Ecto neural progenitor cell (in vitro differentiated cells): ENCODE results near the gene SRD5A3.
"Not testable (repeated sequence)": the region's sequence is repeated elsewhere in the genome, so short reads cannot be mapped to it uniquely, and the experiment has no call there.

Experiments
- DNase-seq: peaks from one replicate; pipeline ENCODE4 v3.0.0-alpha.2; 2018; ENCODE audit warnings: low spot score

The SRD5A3 gene

DNA sequence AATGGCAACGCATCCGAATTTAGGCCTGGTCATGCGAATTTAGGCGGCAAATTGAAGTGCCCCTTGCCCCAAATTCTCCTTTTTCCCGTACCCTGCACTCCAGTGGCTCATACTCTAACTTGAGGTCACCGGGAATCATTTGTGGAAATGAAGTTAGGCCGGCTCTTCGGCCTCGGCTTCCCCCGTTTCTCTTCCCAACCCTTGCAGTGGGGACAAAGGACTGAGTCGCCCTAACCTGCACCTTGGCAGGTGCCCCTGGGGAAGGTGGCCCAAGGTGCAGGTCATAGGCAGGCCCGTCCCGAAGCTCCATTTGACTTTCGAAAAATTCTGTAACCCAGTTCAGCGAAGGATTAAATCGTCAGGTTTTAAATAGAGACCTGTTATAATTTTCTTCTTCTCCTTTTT is 811 bp downstream of the SRD5A3 start:
- no peak for DNase-seq

DNA sequence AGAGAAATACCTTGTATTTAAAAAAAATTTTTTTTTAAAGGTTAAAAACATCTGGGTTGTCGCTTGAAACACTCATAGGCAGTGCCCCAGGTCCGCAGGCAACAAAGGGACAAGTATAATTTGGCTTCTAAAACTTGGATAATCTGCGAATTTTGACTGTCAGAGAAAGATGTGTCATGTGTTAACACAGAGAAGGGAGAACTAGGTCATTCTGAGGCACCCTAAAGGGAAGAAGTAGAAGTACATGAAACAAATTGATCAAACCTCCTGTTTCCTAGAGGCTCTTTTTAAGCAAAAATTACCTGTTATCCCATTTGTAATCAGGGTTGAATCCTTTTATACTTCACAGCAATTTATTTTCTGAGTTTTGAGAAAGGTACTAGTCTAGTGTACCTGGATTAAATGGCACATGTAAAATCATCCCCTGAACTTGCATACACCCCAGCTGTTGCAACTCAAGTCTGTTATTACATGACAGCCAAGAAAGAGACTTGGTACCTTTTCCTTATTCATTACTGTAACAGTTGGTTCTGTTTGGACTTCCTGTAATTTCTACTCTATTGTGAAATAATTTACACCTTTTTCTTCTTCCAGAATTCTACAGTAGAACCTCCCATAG is 1.7 kb downstream of the SRD5A3 start:
- DNase-seq: no peak

GRCh38 chr4:55348466-55348865 is 2.4 kb downstream of the SRD5A3 start:
- no peak for DNase-seq

- not testable (repeated sequence) for DNase-seq
These were observed 4.8 kb downstream of the SRD5A3 start for GRCh38 chr4:55350870-55351269.

- DNase-seq: no peak
These were observed 5.8 kb downstream of the SRD5A3 start for GRCh38 chr4:55351824-55352223.

DNA sequence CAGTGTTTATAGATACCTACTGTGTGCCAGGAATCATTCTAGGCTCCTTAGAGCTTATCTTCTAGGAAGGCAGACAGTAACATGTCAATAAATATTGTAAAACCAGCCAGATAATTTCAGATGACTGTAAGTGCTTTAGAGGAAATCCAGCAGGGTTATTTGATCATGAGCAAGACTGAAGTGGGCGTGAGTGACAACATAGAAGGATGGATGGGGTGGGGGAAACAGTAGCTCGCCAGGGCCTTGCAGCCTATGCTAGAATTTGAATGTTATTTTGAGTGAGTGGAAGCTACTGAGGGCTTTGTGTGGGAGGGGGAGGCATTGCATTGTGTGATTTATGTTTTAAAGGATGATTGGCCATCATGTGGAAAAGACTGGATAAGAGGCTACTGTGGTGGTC is 6.7 kb downstream of the SRD5A3 start:
- DNase-seq: no peak

DNA sequence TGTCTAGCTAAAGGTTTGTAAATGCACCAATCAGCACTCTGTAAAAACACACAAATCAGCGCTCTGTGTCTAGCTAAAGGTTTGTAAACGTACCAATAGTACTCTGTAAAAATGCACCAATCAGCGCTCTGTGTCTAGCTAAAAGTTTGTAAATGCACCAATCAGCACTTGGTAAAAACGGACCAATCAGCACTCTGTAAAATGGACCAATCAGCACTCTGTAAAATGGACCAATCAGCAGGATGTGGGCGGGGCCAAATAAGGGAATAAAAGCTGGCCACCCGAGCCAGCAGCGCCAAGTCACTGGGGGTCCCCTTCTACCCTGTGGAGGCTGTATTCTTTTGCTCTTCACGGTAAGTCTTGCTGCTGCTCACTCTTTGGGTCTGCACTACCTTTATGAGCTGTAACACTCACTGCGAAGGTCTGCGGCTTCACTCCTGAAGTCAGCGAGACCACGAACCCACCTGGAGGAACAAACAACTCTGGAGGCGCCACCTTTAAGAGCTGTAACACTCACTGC is 7.2 kb downstream of the SRD5A3 start:
- not testable (repeated sequence) for DNase-seq

GRCh38 chr4:55354648-55355047 is 8.6 kb downstream of the SRD5A3 start:
- DNase-seq: no peak

DNA sequence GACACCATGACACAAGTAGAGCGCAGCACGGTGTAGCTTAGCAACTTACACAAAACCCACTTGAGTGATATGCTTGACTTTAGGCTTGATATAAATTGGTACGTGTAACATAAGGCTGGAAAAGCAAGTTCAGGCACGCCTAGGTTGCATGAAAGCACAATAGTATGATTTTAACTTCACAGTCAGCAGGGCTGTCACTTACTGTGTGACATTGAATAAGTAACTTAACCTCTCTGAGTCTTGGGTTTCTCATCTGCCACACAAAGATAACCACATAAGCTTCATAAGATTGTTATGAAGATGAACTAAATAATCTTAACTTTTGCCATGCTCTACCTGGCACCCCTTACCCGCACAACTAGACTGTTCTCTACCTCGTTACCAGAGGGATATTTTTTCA is 9.5 kb downstream of the SRD5A3 start:
- no peak for DNase-seq

GRCh38 chr4:55356991-55357461 is 11.0 kb downstream of the SRD5A3 start:
- DNase-seq: no peak

- no peak for DNase-seq
These were observed 12.2 kb downstream of the SRD5A3 start for GRCh38 chr4:55358246-55358645.

GRCh38 chr4:55358668-55359067 is 12.6 kb downstream of the SRD5A3 start:
- no peak for DNase-seq

- DNase-seq: no peak
These were observed 13.4 kb downstream of the SRD5A3 start for GRCh38 chr4:55359397-55359916.

DNA sequence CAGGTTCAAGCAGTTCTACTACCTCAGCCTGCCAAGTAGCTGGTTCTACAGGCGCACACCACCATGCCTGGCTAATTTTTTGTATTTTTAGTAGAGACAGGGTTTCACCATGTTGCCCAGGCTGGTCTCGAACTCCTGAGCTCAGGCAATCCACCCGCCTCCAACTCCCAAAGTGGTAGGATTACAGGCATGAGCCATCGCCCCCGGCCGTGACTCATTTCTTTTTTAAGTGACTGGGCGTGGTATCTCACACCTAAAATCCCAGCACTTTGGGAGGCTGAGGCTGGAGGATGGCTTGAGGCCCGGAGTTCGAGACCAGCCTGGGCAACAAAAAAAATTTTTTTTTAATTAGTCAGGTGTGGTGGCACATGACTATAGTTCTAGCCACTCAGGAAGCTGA is 16.9 kb downstream of the SRD5A3 start:
- not testable (repeated sequence) for DNase-seq

DNA sequence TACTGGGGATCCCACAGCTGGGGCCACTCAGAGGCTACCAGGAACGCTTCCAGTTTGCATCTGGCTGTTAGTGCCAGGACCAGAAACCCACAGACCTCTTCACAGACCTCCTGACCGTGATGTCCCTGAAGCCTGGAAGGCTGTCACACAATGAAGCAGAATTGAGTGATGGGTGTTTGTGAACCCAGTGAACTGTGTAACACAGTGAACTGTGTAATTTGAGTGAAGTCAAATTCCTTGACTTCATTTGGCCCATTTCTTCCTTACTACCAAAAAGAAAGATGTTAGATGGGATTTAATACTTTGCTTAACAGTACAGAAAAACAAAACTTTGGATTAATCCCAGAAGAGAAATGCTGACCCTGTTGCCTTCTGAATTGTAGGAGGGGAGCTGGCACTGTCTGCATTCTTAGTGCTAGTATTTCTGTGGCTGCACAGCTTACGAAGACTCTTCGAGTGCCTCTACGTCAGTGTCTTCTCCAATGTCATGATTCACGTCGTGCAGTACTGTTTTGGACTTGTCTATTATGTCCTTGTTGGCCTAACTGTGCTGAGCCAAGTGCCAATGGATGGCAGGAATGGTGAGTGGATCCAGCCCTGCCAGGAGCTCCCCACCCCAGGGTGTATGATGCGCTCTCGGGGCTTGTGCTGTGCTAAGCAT is 17.8 kb downstream of the SRD5A3 start:
- DNase-seq: no peak

DNA sequence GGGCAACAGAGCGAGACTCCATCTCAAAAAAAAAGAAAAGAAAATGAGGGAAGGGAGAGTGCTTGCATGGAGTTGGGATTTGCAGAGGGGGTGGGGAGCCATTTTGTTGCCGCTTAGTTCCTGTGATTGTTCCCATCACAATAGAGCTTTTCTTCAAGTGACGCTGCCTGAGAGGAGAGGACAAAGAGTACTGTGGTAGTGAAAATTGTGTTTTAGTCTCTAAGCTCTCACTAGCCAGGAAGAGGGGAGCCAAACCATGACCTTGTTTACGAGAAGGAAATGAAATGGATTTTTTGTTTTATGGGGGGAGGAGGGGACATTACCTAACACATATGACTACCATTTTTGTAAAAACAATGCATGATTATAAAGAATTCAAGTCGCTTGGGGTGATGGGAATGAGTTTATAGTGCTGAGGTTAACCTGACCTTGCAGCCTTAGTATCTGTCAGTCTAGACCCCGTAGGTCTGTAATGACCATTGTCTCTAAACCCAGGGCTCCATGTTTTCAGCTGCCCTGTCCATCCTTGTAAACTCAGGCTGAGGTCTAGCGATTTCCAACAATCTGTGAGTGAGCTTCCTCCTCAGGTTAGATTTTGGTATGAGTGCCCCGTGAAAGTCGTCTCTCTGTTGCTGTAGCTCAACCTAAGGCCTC is 18.8 kb downstream of the SRD5A3 start:
- DNase-seq: no peak

DNA sequence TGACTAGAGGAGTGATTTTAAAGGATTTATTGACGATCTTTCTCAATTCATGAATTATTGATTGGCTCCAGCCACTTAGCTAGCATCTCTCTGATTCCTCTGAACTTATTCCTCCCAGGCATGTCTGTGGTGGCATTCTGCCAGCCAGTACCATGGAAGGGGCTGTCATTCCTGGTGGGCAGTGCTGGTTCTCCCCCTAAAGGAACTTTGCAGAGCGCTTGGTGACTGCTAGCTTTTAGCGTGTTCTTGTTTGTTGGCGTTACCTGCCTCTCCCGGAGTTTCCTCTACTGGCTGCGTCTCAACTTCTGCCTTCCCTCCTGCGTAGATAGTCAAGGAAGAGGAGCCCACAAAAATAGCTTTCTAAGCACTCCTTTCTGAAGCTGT is 19.3 kb downstream of the SRD5A3 start:
- DNase-seq: no peak

DNA sequence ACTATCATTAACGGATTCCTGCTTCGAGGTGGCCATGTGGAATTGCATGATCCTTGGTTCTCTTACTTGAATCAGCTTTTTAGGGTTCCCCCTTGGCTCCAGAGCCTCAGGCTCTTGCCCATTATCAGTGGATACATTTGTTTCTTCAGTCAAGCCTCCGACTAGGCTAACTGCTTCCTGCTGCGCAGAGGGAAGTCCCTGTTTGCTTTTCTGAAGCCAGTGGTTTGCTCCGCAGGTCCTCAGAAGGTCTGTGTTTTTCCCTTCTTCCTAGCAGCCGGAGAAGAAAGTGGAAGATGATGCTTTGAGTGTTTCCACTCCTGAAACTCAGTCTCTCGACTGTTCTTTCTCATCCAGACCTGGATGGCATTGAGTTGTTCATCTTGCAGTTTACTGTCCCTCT is 20.6 kb downstream of the SRD5A3 start:
- DNase-seq: no peak

DNA sequence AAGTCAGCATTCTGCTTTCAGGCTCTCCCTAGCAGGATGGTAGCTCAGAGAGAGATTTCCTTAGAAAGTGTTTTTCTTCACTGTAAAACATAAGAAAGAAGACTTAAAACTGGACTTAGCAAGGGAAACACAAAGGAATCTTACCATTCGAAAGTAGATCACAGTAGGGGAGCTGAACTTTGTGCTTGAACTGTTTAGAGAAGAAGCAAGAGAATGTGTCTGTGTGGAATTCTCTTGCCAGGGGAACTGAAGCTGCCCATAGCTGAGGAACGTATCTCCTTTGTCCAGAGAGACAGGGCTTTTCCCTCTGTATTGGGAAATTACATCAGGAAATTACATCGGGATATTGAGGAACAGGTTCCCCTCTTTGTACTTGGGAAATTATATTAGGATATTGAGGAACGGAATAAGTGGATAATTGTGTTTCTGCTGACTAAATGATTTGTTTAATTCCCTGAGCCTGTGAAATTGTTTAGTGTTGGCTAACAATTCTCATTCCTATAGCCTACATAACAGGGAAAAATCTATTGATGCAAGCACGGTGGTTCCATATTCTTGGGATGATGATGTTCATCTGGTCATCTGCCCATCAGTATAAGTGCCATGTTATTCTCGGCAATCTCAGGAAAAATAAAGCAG is 21.2 kb downstream of the SRD5A3 start:
- no peak for DNase-seq

- no peak for DNase-seq
These were observed 23.9 kb downstream of the SRD5A3 start for GRCh38 chr4:55369968-55370367.

DNA sequence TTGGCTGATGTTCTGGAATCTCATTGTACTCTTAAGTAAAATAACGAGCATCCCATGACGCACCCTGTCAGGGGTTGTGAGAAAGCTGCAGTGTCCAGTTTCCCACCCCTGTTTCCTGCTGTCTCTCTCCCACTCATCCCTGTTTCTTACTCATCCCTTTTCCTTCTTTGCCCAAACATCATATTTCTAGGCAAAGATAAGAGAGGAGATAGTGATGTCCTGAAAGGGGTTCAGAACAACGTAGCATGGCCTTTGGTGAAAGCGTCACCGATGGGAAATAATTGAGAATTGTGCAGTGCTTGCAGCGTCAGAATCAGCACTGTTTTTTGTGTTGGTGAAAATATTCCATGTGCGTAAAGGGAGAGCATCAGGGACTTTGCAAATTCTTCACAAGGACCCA is 26.2 kb downstream of the SRD5A3 start:
- DNase-seq: no peak

DNA sequence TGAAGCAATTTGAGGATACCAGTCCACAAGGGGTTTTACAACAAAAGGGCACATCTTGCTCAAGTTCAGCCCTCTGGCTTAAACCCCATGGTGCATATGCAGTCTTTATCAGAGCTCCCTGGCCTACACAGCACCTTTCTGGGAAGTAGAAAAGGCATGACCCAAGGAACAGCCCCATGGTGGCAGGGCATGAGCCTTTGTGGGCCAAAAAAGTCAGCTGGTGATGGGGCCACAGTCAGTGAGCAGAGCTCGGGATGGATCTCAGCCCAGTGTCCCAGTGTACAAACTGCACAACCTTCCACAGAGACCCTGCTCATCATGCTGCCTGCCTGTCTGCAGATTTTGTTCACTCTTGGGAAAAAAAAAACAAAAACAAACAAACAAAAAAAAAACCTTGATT is 27.4 kb downstream of the SRD5A3 start:
- DNase-seq: no peak

DNA sequence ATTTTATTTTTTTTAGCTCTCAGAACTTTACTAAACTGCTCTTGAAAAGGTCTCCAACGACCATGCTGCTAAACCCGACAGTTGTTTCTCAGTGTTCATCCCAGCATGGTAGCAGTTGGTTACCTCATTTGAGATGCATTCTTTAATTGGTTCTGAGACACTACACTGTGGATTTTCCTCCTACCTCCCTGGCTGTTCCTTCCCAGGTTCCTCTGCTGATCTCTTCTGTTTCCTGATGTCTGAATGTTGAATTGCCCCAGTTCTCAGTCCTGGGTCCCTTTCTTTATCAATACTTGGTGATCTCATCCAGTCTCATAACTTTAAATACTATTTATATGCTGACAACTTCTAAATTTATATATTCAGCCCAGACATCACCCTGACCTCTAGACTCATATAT is 30.7 kb downstream of the SRD5A3 start:
- no peak for DNase-seq
